ENCODE data around the gene HSD17B12. TPM values are rescaled to one million over a fixed set of nuclear protein-coding genes. Genes with fewer than 3 reads are reported as not detected.
A peak's percentile ranks its signal among the peaks of the same experiment; 100 is the strongest.

The HSD17B12 gene
- polyA plus RNA-seq, 4 donors: 20.5 to 89.4 (median 45.9) TPM

- FAIRE-seq (no peak), DNase-seq (no peak)
- Histone ChIP-seq H3K27me3 (ENCODE audit: control insufficient read depth in 3 of 3, insufficient read depth in 3 of 3, low read length in 3 of 3) (no peaks in the 10 kb centered on the region), H3K27ac (ENCODE audit: low read depth in 1 of 3, low read length in 2 of 3) (no peak overlapping the region), H3K9me3 (ENCODE audit: control insufficient read depth in 2 of 2, insufficient read depth in 1 of 2, low read depth in 1 of 2, low read length in 1 of 2) (no peaks in the 10 kb centered on the region), H3K4me3 (ENCODE audit: low read depth in 1 of 3, low read length in 3 of 3) (no peak overlapping the region), H3K4me1 (ENCODE audit: control insufficient read depth in 3 of 3, insufficient read depth in 2 of 3, low read depth in 1 of 3, low read length in 2 of 3) (no peaks in the 10 kb centered on the region), H3K36me3 (ENCODE audit: control insufficient read depth in 3 of 3, insufficient read depth in 2 of 3, low read depth in 1 of 3, low read length in 3 of 3) (peaks cover 0 to 4% (median 2%) of the 10 kb centered on the region in 3 donors)
- WGBS, 3 donors: 82 to 95% (median 87%) methylated on average over 4 of the region's 4 CpGs
Observed at GRCh38 chr11:43708776-43709175, 28.2 kb downstream of the HSD17B12 start.

- Histone ChIP-seq H3K9me3 (ENCODE audit: control insufficient read depth in 2 of 2, insufficient read depth in 1 of 2, low read depth in 1 of 2, low read length in 1 of 2) (no peaks in the 10 kb centered on the region), H3K27me3 (ENCODE audit: control insufficient read depth in 3 of 3, insufficient read depth in 3 of 3, low read length in 3 of 3) (no peaks in the 10 kb centered on the region), H3K36me3 (ENCODE audit: control insufficient read depth in 3 of 3, insufficient read depth in 2 of 3, low read depth in 1 of 3, low read length in 3 of 3) (peaks cover 0 to 4% (median 2%) of the 10 kb centered on the region in 3 donors), H3K4me1 (ENCODE audit: control insufficient read depth in 3 of 3, insufficient read depth in 2 of 3, low read depth in 1 of 3, low read length in 2 of 3) (no peaks in the 10 kb centered on the region), H3K27ac (ENCODE audit: low read depth in 1 of 3, low read length in 2 of 3) (peak overlapping the region in 1 of 3 donors; percentile 11), H3K4me3 (ENCODE audit: low read depth in 1 of 3, low read length in 3 of 3) (no peak overlapping the region)
- FAIRE-seq (no peak), DNase-seq (no peak)
- WGBS, 3 donors: 90 to 93% (median 93%) methylated on average over 1 of the region's 1 CpG
Observed at GRCh38 chr11:43709689-43710088, 29.2 kb downstream of the HSD17B12 start.

GRCh38 chr11:43712676-43713075 is 32.1 kb downstream of the HSD17B12 start:
- Histone ChIP-seq H3K27ac (ENCODE audit: low read depth in 1 of 3, low read length in 2 of 3) (no peak overlapping the region), H3K9me3 (ENCODE audit: control insufficient read depth in 2 of 2, insufficient read depth in 1 of 2, low read depth in 1 of 2, low read length in 1 of 2) (peaks cover 0 to 4% of the 10 kb centered on the region in 2 donors), H3K27me3 (ENCODE audit: control insufficient read depth in 3 of 3, insufficient read depth in 3 of 3, low read length in 3 of 3) (no peaks in the 10 kb centered on the region), H3K36me3 (ENCODE audit: control insufficient read depth in 3 of 3, insufficient read depth in 2 of 3, low read depth in 1 of 3, low read length in 3 of 3) (peaks cover 0 to 6% (median 2%) of the 10 kb centered on the region in 3 donors), H3K4me3 (ENCODE audit: low read depth in 1 of 3, low read length in 3 of 3) (no peak overlapping the region), H3K4me1 (ENCODE audit: control insufficient read depth in 3 of 3, insufficient read depth in 2 of 3, low read depth in 1 of 3, low read length in 2 of 3) (no peaks in the 10 kb centered on the region)
- DNase-seq (no peak), FAIRE-seq (no peak)
- 74 to 88% (median 85%) methylated on average over 4 of the region's 4 CpGs for WGBS, 3 donors

GRCh38 chr11:43718373-43718772 is 37.8 kb downstream of the HSD17B12 start:
- WGBS, 3 donors: 92 to 100% (median 97%) methylated on average over 1 of the region's 1 CpG
- no peaks in the 10 kb centered on the region for H3K27me3 ChIP-seq (ENCODE audit: control insufficient read depth in 3 of 3, insufficient read depth in 3 of 3, low read length in 3 of 3)
- no peak overlapping the region for H3K4me3 ChIP-seq (ENCODE audit: low read depth in 1 of 3, low read length in 3 of 3)
- H3K27ac ChIP-seq (ENCODE audit: low read depth in 1 of 3, low read length in 2 of 3): no peak overlapping the region
- peaks cover 0 to 7% (median 0%) of the 10 kb centered on the region in 3 donors for H3K36me3 ChIP-seq (ENCODE audit: control insufficient read depth in 3 of 3, insufficient read depth in 2 of 3, low read depth in 1 of 3, low read length in 3 of 3)
- no peaks in the 10 kb centered on the region for H3K4me1 ChIP-seq (ENCODE audit: control insufficient read depth in 3 of 3, insufficient read depth in 2 of 3, low read depth in 1 of 3, low read length in 2 of 3)
- DNase-seq: no peak
- FAIRE-seq: no peak
- H3K9me3 ChIP-seq (ENCODE audit: control insufficient read depth in 2 of 2, insufficient read depth in 1 of 2, low read depth in 1 of 2, low read length in 1 of 2): peaks cover 0 to 10% of the 10 kb centered on the region in 2 donors

GRCh38 chr11:43723617-43724016 is 43.1 kb downstream of the HSD17B12 start:
- FAIRE-seq (no peak), DNase-seq (no peak)
- Histone ChIP-seq H3K27ac (ENCODE audit: low read depth in 1 of 3, low read length in 2 of 3) (no peak overlapping the region), H3K4me3 (ENCODE audit: low read depth in 1 of 3, low read length in 3 of 3) (no peak overlapping the region), H3K4me1 (ENCODE audit: control insufficient read depth in 3 of 3, insufficient read depth in 2 of 3, low read depth in 1 of 3, low read length in 2 of 3) (no peaks in the 10 kb centered on the region), H3K36me3 (ENCODE audit: control insufficient read depth in 3 of 3, insufficient read depth in 2 of 3, low read depth in 1 of 3, low read length in 3 of 3) (peaks cover 0 to 1% (median 1%) of the 10 kb centered on the region in 3 donors), H3K27me3 (ENCODE audit: control insufficient read depth in 3 of 3, insufficient read depth in 3 of 3, low read length in 3 of 3) (no peaks in the 10 kb centered on the region), H3K9me3 (ENCODE audit: control insufficient read depth in 2 of 2, insufficient read depth in 1 of 2, low read depth in 1 of 2, low read length in 1 of 2) (no peaks in the 10 kb centered on the region)
- WGBS, 3 donors: 54 to 84% (median 82%) methylated on average over 3 of the region's 3 CpGs

- H3K4me3 ChIP-seq (ENCODE audit: low read depth in 1 of 3, low read length in 3 of 3): no peak overlapping the region
- 80 to 88% (median 83%) methylated on average over 3 of the region's 3 CpGs for WGBS, 3 donors
- no peaks in the 10 kb centered on the region for H3K27me3 ChIP-seq (ENCODE audit: control insufficient read depth in 3 of 3, insufficient read depth in 3 of 3, low read length in 3 of 3)
- no peak overlapping the region for H3K27ac ChIP-seq (ENCODE audit: low read depth in 1 of 3, low read length in 2 of 3)
- FAIRE-seq: no peak
- H3K9me3 ChIP-seq (ENCODE audit: control insufficient read depth in 2 of 2, insufficient read depth in 1 of 2, low read depth in 1 of 2, low read length in 1 of 2): no peaks in the 10 kb centered on the region
- H3K4me1 ChIP-seq (ENCODE audit: control insufficient read depth in 3 of 3, insufficient read depth in 2 of 3, low read depth in 1 of 3, low read length in 2 of 3): peaks cover 0 to 7% (median 0%) of the 10 kb centered on the region in 3 donors
- peaks cover 0 to 10% (median 2%) of the 10 kb centered on the region in 3 donors for H3K36me3 ChIP-seq (ENCODE audit: control insufficient read depth in 3 of 3, insufficient read depth in 2 of 3, low read depth in 1 of 3, low read length in 3 of 3)
- peak in 1 of 2 donors; percentile 8 for DNase-seq
Observed at GRCh38 chr11:43732225-43732624, 51.7 kb downstream of the HSD17B12 start.

GRCh38 chr11:43734256-43734655 is 53.7 kb downstream of the HSD17B12 start:
- no peaks in the 10 kb centered on the region for H3K27me3 ChIP-seq (ENCODE audit: control insufficient read depth in 3 of 3, insufficient read depth in 3 of 3, low read length in 3 of 3)
- no peak overlapping the region for H3K27ac ChIP-seq (ENCODE audit: low read depth in 1 of 3, low read length in 2 of 3)
- no peak for DNase-seq
- FAIRE-seq: no peak
- H3K4me3 ChIP-seq (ENCODE audit: low read depth in 1 of 3, low read length in 3 of 3): no peak overlapping the region
- 97 to 100% (median 100%) methylated on average over 12 of the region's 12 CpGs for whole genome bisulfite sequencing, 3 donors
- H3K36me3 ChIP-seq (ENCODE audit: control insufficient read depth in 3 of 3, insufficient read depth in 2 of 3, low read depth in 1 of 3, low read length in 3 of 3): peaks cover 0 to 10% (median 2%) of the 10 kb centered on the region in 3 donors
- H3K4me1 ChIP-seq (ENCODE audit: control insufficient read depth in 3 of 3, insufficient read depth in 2 of 3, low read depth in 1 of 3, low read length in 2 of 3): peaks cover 0 to 7% (median 0%) of the 10 kb centered on the region in 3 donors
- no peaks in the 10 kb centered on the region for H3K9me3 ChIP-seq (ENCODE audit: control insufficient read depth in 2 of 2, insufficient read depth in 1 of 2, low read depth in 1 of 2, low read length in 1 of 2)

GRCh38 chr11:43735115-43735514 is 54.6 kb downstream of the HSD17B12 start:
- Histone ChIP-seq H3K4me3 (ENCODE audit: low read depth in 1 of 3, low read length in 3 of 3) (no peak overlapping the region), H3K4me1 (ENCODE audit: control insufficient read depth in 3 of 3, insufficient read depth in 2 of 3, low read depth in 1 of 3, low read length in 2 of 3) (peaks cover 0 to 7% (median 0%) of the 10 kb centered on the region in 3 donors), H3K27ac (ENCODE audit: low read depth in 1 of 3, low read length in 2 of 3) (no peak overlapping the region), H3K27me3 (ENCODE audit: control insufficient read depth in 3 of 3, insufficient read depth in 3 of 3, low read length in 3 of 3) (no peaks in the 10 kb centered on the region), H3K36me3 (ENCODE audit: control insufficient read depth in 3 of 3, insufficient read depth in 2 of 3, low read depth in 1 of 3, low read length in 3 of 3) (peaks cover 0 to 10% (median 2%) of the 10 kb centered on the region in 3 donors), H3K9me3 (ENCODE audit: control insufficient read depth in 2 of 2, insufficient read depth in 1 of 2, low read depth in 1 of 2, low read length in 1 of 2) (no peaks in the 10 kb centered on the region)
- DNase-seq (no peak), FAIRE-seq (no peak)
- WGBS, 3 donors: 92 to 100% (median 95%) methylated on average over 1 of the region's 1 CpG

GRCh38 chr11:43735961-43736360 is 55.4 kb downstream of the HSD17B12 start:
- no peak for DNase-seq
- Histone ChIP-seq H3K36me3 (ENCODE audit: control insufficient read depth in 3 of 3, insufficient read depth in 2 of 3, low read depth in 1 of 3, low read length in 3 of 3) (peaks cover 0 to 10% (median 2%) of the 10 kb centered on the region in 3 donors), H3K27me3 (ENCODE audit: control insufficient read depth in 3 of 3, insufficient read depth in 3 of 3, low read length in 3 of 3) (no peaks in the 10 kb centered on the region), H3K4me3 (ENCODE audit: low read depth in 1 of 3, low read length in 3 of 3) (no peak overlapping the region), H3K9me3 (ENCODE audit: control insufficient read depth in 2 of 2, insufficient read depth in 1 of 2, low read depth in 1 of 2, low read length in 1 of 2) (no peaks in the 10 kb centered on the region), H3K4me1 (ENCODE audit: control insufficient read depth in 3 of 3, insufficient read depth in 2 of 3, low read depth in 1 of 3, low read length in 2 of 3) (peaks cover 0 to 7% (median 0%) of the 10 kb centered on the region in 3 donors), H3K27ac (ENCODE audit: low read depth in 1 of 3, low read length in 2 of 3) (no peak overlapping the region)
- no peak for FAIRE-seq
- WGBS, 3 donors: 75 to 87% (median 78%) methylated on average over 4 of the region's 4 CpGs

Data from small intestine (tissue), 7 donors.